Measurements from ENCODE around the gene DUOXA2.
"Not testable (repeated sequence)": the region's sequence is repeated elsewhere in the genome, so short reads cannot be mapped to it uniquely, and the experiment has no call there.

The DUOXA2 gene

GRCh38 chr15:45095661-45096060, 18.5 kb upstream of the DUOXA2 start:
- DNase-seq (ENCODE audit: low spot score) = no peak

- no peak for DNase-seq (ENCODE audit: low spot score)
Measured at GRCh38 chr15:45097466-45097865, 16.7 kb upstream of the DUOXA2 start.

- no peak for DNase-seq (ENCODE audit: low spot score)
Measured at GRCh38 chr15:45099549-45100165, 14.5 kb upstream of the DUOXA2 start.

GRCh38 chr15:45100884-45101625, 13.1 kb upstream of the DUOXA2 start:
- no peak for DNase-seq (ENCODE audit: low spot score)

GRCh38 chr15:45101749-45102148, 12.4 kb upstream of the DUOXA2 start:
- DNase-seq (ENCODE audit: low spot score) = no peak

GRCh38 chr15:45102226-45102625, 11.9 kb upstream of the DUOXA2 start:
- no peak for DNase-seq (ENCODE audit: low spot score)

GRCh38 chr15:45104170-45104569, 10.0 kb upstream of the DUOXA2 start:
- DNase-seq (ENCODE audit: low spot score) = not testable (repeated sequence)

GRCh38 chr15:45105586-45105985, 8.5 kb upstream of the DUOXA2 start:
- DNase-seq (ENCODE audit: low spot score) = no peak

- no peak for DNase-seq (ENCODE audit: low spot score)
Measured at GRCh38 chr15:45106002-45106790, 7.9 kb upstream of the DUOXA2 start.

- DNase-seq (ENCODE audit: low spot score) = no peak
Measured at GRCh38 chr15:45107941-45108630, 6.0 kb upstream of the DUOXA2 start.

GRCh38 chr15:45110256-45110820, 3.8 kb upstream of the DUOXA2 start:
- no peak for DNase-seq (ENCODE audit: low spot score)

GRCh38 chr15:45111390-45112142, 2.6 kb upstream of the DUOXA2 start:
- DNase-seq (ENCODE audit: low spot score) = no peak

GRCh38 chr15:45112143-45112590, 2.0 kb upstream of the DUOXA2 start:
- DNase-seq (ENCODE audit: low spot score) = no peak

GRCh38 chr15:45112591-45113379, 1.3 kb upstream of the DUOXA2 start:
- no peak for DNase-seq (ENCODE audit: low spot score)

GRCh38 chr15:45113380-45113990, 641 bp upstream of the DUOXA2 start:
- no peak for DNase-seq (ENCODE audit: low spot score)

- DNase-seq (ENCODE audit: low spot score) = no peak
Measured at GRCh38 chr15:45114751-45115085, 592 bp downstream of the DUOXA2 start.

- DNase-seq (ENCODE audit: low spot score) = no peak
Measured at GRCh38 chr15:45115312-45115820, 1.2 kb downstream of the DUOXA2 start.

GRCh38 chr15:45116006-45116481, 1.9 kb downstream of the DUOXA2 start:
- DNase-seq (ENCODE audit: low spot score) = no peak

- no peak for DNase-seq (ENCODE audit: low spot score)
Measured at GRCh38 chr15:45116482-45117307, 2.6 kb downstream of the DUOXA2 start.

All from putamen (tissue), 1 donor.